Omental fat pad (tissue), 4 donors: ENCODE measurements around the gene VWA3B. TPM values are rescaled to one million over a fixed set of nuclear protein-coding genes. Genes with fewer than 3 reads are reported as not detected.

Experiments used
- ATAC-seq: fragments of 150-250 bp; one replicate; pipeline ENCODE4 v1.9.1; 2016; ENCODE audit warnings: mild to moderate bottlenecking, moderate library complexity; ENCODE audit not compliant: low FRiP score
- DNase-seq: peaks from one replicate; pipeline ENCODE4 v3.0.0-alpha.2; 2019; ENCODE audit warnings: low spot score
- CTCF ChIP-seq, 3 donors: fragments of 450-650 bp; IDR thresholded peaks; one replicate each; pipeline ENCODE4 v1.5.1; 2016 to 2017; ENCODE audit warnings: antibody characterized with exemption in 3 of 3, mild to moderate bottlenecking in 3 of 3, moderate library complexity in 2 of 3
- total RNA-seq, 4 donors: library from RNA; depleted of rRNA; stranded (reverse); fragments of >200 nt; gene quantifications; one replicate each; pipeline ENCODE4 v1.1.0, GENCODE V29; 2016

Gene VWA3B
- total RNA-seq, 4 donors from 2014 or later = 0.32 TPM; not detected in 3

GRCh38 chr2:98067160-98067559 is 19.8 kb upstream of the VWA3B start:
- ATAC-seq (no peak), DNase-seq (no peak)
- TF ChIP-seq CTCF (IDR thresholded peaks at IDR 0.05) = no peak

DNA sequence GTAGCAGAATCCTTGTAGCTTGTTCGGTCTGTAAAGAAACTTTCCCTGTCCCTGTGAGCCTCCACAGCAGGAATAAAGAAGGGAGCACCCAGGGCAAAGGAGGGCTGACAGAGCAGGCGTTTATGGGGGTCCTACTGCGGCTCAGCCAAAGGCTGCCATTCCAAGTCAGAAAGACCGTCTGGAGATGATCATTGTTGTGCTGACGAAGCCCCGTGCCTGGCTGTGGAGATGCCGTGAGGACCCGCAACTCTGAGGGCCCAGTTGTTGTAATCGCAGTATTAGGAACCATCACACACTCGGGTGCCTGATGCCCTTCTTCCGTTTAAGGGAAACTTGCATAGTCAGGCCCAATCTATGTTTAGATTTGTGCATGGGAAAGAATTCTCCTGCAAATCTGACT is 16.9 kb upstream of the VWA3B start:
- DNase-seq (no peak), ATAC-seq (no peak)
- TF ChIP-seq CTCF (IDR thresholded peaks at IDR 0.05) = no peak

- ATAC-seq (no peak), DNase-seq (no peak)
- no peak for TF ChIP-seq CTCF (IDR thresholded peaks at IDR 0.05)
Observed at GRCh38 chr2:98072442-98072841, 14.5 kb upstream of the VWA3B start.

- TF ChIP-seq CTCF (IDR thresholded peaks at IDR 0.05) = no peak
Observed at GRCh38 chr2:98078701-98079100, 8.3 kb upstream of the VWA3B start.

DNA sequence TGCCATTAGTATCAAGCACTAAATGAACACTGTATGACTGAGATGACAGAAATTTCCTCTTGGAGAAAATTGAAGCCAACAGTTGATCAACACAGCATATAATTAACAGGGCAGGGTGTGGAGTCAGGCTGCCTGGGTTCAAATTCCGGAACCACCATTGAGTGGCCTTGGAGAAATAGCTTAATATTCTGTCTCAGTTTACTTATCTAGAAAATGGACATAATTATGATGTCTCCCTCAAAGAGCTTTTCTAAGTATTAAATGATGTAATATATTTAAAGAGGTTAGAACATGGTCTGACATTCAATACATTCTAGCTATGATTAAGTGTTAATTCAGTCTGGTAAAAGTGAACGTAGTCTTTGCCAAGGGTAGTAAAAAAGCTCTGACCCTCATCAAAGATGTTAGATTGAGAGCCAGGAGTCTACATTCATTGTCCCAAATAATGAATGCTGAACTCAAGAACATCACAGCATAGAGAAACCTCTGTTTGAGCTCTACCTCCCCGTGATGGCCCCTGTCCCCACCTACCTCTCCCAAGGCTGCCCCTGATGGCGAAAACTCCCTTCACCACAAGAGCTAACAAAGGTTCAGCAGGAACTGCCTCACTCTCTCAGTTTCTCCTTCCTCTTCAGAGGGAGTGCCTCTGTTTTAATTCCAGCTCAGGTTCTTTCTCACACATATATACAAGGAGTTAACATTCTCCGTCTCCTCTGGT is 2.7 kb upstream of the VWA3B start:
- no peak for TF ChIP-seq CTCF (IDR thresholded peaks at IDR 0.05)
- ATAC-seq = no peak
- DNase-seq = no peak

More at GRCh38 chr2:98078701-98079100, 8.3 kb upstream of the VWA3B start:
- DNase-seq (no peak), ATAC-seq (no peak)

DNA sequence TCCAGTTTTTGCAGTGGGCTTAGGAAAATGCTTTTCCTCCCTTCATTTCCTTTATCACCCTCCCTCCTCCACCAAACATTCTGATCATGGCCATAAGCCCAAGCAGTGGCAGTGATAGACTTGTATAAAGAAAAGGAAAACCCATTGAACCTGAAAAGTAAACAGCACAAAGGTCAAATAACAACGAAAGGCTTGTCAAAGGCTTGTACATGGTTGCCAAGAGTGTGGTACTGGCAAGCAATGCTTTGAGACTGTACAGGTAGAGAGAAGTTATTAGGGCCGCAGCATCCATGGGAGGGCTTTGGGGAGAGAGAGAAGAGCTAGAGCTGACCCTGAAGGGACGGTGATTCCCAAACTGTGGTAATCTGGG is 2.1 kb upstream of the VWA3B start:
- ATAC-seq = no peak
- no peak for TF ChIP-seq CTCF (IDR thresholded peaks at IDR 0.05)
- no peak for DNase-seq

- no peak for TF ChIP-seq CTCF (IDR thresholded peaks at IDR 0.05)
- no peak for DNase-seq
- ATAC-seq = no peak
Observed at GRCh38 chr2:98085649-98086048, 1.3 kb upstream of the VWA3B start.
